HepG2 (cell line): Measurements from ENCODE around the gene INTS6.

Experiments used
- BRCA1 ChIP-seq: sonication (generic); formaldehyde crosslinking; IDR thresholded peaks from 2 replicates; pipeline ENCODE4 v1.4.0; 2020; ENCODE audit warnings: missing genetic modification reagents
- CHD4 ChIP-seq: fragments of 200-600 bp; sonication (generic); IDR thresholded peaks from 2 replicates; pipeline ENCODE4 v1.7.0; 2017; ENCODE audit warnings: mild to moderate bottlenecking, low read length, borderline replicate concordance
- KAT2B ChIP-seq: fragments of 150-350 bp; IDR thresholded peaks from 2 replicates; pipeline ENCODE4 v1.6.1; 2014; ENCODE audit warnings: low read depth, low read length, borderline replicate concordance
- SMAD1 ChIP-seq: sonication (generic); formaldehyde crosslinking; IDR thresholded peaks from 2 replicates; pipeline ENCODE4 v1.4.0; 2020; ENCODE audit warnings: missing genetic modification reagents, low read depth, mild to moderate bottlenecking, borderline replicate concordance
- TF ChIP-seq, protein P1 (sequence below): sonication (generic); formaldehyde crosslinking; IDR thresholded peaks from 2 replicates; pipeline ENCODE4 v1.5.0; 2020; ENCODE audit warnings: mild to moderate bottlenecking, missing genetic modification reagents, moderate library complexity
- TF ChIP-seq, protein P2 (sequence below): IDR thresholded peaks from 2 replicates; pipeline ENCODE4 v1.6.1; 2016; ENCODE audit warnings: low read depth, borderline replicate concordance

DNA sequence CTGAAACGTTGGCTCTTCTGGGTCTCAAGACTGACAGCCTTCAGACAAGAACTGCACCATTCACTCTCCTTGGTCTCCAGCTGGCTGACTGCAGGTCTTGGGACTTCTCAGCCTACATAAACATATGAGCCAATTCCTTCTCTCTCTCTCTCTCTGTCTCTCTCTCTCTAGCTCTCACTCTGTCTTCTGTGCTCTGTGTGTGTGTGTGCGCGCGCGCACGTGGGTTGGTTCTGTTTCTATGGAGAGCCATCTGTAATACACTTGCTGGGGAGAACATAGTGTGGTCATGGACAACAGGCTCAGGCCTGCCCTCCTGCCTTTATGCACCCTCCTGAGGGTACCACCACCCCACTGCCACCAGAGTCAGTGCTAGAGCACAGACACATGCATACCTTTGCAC lies 127.0 kb downstream of the INTS6 start:
- TF ChIP-seq BRCA1 (CRISPR knock-in tag) (no peak), SMAD1 (CRISPR knock-in tag) (no peak), CHD4 (no peak), KAT2B (no peak)
- TF ChIP-seq, protein P1, sequence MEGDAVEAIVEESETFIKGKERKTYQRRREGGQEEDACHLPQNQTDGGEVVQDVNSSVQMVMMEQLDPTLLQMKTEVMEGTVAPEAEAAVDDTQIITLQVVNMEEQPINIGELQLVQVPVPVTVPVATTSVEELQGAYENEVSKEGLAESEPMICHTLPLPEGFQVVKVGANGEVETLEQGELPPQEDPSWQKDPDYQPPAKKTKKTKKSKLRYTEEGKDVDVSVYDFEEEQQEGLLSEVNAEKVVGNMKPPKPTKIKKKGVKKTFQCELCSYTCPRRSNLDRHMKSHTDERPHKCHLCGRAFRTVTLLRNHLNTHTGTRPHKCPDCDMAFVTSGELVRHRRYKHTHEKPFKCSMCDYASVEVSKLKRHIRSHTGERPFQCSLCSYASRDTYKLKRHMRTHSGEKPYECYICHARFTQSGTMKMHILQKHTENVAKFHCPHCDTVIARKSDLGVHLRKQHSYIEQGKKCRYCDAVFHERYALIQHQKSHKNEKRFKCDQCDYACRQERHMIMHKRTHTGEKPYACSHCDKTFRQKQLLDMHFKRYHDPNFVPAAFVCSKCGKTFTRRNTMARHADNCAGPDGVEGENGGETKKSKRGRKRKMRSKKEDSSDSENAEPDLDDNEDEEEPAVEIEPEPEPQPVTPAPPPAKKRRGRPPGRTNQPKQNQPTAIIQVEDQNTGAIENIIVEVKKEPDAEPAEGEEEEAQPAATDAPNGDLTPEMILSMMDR (CRISPR knock-in tag): no peak
- TF ChIP-seq, protein P2, sequence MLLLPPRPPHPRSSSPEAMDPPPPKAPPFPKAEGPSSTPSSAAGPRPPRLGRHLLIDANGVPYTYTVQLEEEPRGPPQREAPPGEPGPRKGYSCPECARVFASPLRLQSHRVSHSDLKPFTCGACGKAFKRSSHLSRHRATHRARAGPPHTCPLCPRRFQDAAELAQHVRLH (CRISPR knock-in tag): no peak
